Fibroblast of lung (primary cell): Measurements from ENCODE around the gene RNFT2. TPM values are rescaled to one million over a fixed set of nuclear protein-coding genes. Genes with fewer than 3 reads are reported as not detected.

ENCODE experiments used
- DNase-seq, 2 donors: peaks; one replicate each; pipeline versions ENCODE4 v3.0.0 to v3.0.0-alpha.2; 2010; ENCODE audit warnings: low read depth in 2 of 2
- H2AFZ ChIP-seq: 2 replicates; pipeline ENCODE4 v1.5.1; 2012; ENCODE audit warnings: low read length, control low read depth, inconsistent platforms
- H3K27ac ChIP-seq: 2 replicates; pipeline ENCODE4 v1.5.1; 2011; ENCODE audit warnings: low read length, control low read depth; ENCODE audit not compliant: insufficient read depth
- H3K27me3 ChIP-seq: 2 replicates; pipeline ENCODE4 v1.5.1; 2011; ENCODE audit warnings: mild to moderate bottlenecking, low read length; ENCODE audit not compliant: control insufficient read depth, insufficient read depth
- H3K36me3 ChIP-seq: 2 replicates; pipeline ENCODE4 v1.5.1; 2011; ENCODE audit warnings: low read length; ENCODE audit not compliant: control insufficient read depth, insufficient read depth
- H3K4me1 ChIP-seq: 2 replicates; pipeline ENCODE4 v1.5.1; 2011; ENCODE audit warnings: low read length; ENCODE audit not compliant: control insufficient read depth, insufficient read depth; ENCODE audit errors: extremely low read depth
- H3K4me2 ChIP-seq: 2 replicates; pipeline ENCODE4 v1.5.1; 2011; ENCODE audit warnings: low read length, control low read depth; ENCODE audit not compliant: insufficient read depth; ENCODE audit errors: extremely low read depth
- H3K4me3 ChIP-seq, 4 experiments: fragments of 200-600 bp in 1 of 4; sonication (generic) in 1 of 4; replicated peaks in 1 of 4; 2 replicates each; pipeline ENCODE4 v1.5.1; 2011 to 2016; ENCODE audit warnings: low read length in 4 of 4, low read depth in 3 of 4, mild to moderate bottlenecking in 3 of 4, control low read depth in 2 of 4, inconsistent platforms in 1 of 4, mixed read lengths in 1 of 4; ENCODE audit not compliant: insufficient read depth in 1 of 4; ENCODE audit errors: control extremely low read depth in 1 of 4
- H3K79me2 ChIP-seq: 2 replicates; pipeline ENCODE4 v1.5.1; 2012; ENCODE audit warnings: mild to moderate bottlenecking, low read length, inconsistent platforms; ENCODE audit not compliant: control insufficient read depth, insufficient read depth
- H3K9ac ChIP-seq: 2 replicates; pipeline ENCODE4 v1.5.1; 2011; ENCODE audit warnings: mild to moderate bottlenecking, low read length, control low read depth; ENCODE audit not compliant: insufficient read depth
- H3K9me3 ChIP-seq: 2 replicates; pipeline ENCODE4 v1.5.1; 2012; ENCODE audit warnings: low read depth, low read length; ENCODE audit not compliant: control insufficient read depth, insufficient read depth
- H4K20me1 ChIP-seq: 2 replicates; pipeline ENCODE4 v1.5.1; 2011; ENCODE audit warnings: low read length; ENCODE audit not compliant: control insufficient read depth, insufficient read depth; ENCODE audit errors: extremely low read depth
- EZH2 ChIP-seq: IDR thresholded peaks from 2 replicates; pipeline ENCODE4 v1.5.1; 2012; ENCODE audit warnings: low read length, control low read depth, mild to moderate bottlenecking; ENCODE audit errors: missing control alignments
- polyA plus RNA-seq, 2 donors: library from polyadenylated mRNA; depleted of rRNA in 1 of 2; stranded (reverse) in 1 of 2; unstranded in 1 of 2; fragments of >200 nt; gene quantifications; 2 replicates each; pipeline ENCODE4 v1.2.1, GENCODE V29; 2011 to 2012; ENCODE audit warnings: missing spikeins in 1 of 2
- total RNA-seq: library from RNA; depleted of rRNA; stranded (reverse); fragments of >200 nt; gene quantifications from 2 replicates; pipeline ENCODE4 v1.2.1, GENCODE V29; 2014
- TF ChIP-seq, protein P1 (sequence below), 2 donors: IDR thresholded peaks in 1 of 2; conservative IDR thresholded peaks in 1 of 2; 1 replicate in 1 of 2; 2 replicates in 1 of 2; pipeline ENCODE4 v1.5.1; 2011 to 2012; ENCODE audit warnings: low read length in 2 of 2, control low read depth in 1 of 2, inconsistent platforms in 1 of 2, low read depth in 1 of 2, mild to moderate bottlenecking in 1 of 2

Gene RNFT2
- total and polyA plus RNA-seq, 2 donors (not counting 1 experiment from before 2014, with no cell fraction given) = 0.95 to 3.1 TPM

DNA sequence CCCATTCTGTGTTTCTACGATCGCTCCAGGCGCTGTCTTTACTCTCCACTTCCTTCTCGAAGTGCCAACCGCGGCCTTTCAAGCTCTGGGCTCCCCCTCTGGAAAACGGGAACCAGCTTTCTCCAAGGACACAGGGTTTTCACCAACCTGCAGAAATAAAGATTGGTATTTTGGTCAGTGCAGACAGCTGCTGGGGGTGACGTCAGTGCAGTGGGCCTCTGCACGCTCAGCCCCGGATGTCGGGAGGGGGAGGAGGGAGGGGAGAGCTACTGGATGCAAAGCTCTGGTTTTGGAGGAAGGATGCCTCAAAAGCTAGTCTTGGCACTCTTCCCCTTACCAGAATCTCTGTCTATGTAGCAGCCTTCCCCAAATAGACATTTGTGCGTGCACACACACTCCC lies 123.2 kb downstream of the RNFT2 start:
- H4K20me1 ChIP-seq = no peaks in the 10 kb centered on the region
- no peak overlapping the region for H3K9ac ChIP-seq
- H3K27ac ChIP-seq = peak overlapping the region; percentile 19
- no peaks in the 10 kb centered on the region for H3K79me2 ChIP-seq
- H3K27me3 ChIP-seq = peaks cover 7% of the 10 kb centered on the region
- no peak overlapping the region for H3K4me3 ChIP-seq
- TF ChIP-seq EZH2 = no peak
- TF ChIP-seq, protein P1, sequence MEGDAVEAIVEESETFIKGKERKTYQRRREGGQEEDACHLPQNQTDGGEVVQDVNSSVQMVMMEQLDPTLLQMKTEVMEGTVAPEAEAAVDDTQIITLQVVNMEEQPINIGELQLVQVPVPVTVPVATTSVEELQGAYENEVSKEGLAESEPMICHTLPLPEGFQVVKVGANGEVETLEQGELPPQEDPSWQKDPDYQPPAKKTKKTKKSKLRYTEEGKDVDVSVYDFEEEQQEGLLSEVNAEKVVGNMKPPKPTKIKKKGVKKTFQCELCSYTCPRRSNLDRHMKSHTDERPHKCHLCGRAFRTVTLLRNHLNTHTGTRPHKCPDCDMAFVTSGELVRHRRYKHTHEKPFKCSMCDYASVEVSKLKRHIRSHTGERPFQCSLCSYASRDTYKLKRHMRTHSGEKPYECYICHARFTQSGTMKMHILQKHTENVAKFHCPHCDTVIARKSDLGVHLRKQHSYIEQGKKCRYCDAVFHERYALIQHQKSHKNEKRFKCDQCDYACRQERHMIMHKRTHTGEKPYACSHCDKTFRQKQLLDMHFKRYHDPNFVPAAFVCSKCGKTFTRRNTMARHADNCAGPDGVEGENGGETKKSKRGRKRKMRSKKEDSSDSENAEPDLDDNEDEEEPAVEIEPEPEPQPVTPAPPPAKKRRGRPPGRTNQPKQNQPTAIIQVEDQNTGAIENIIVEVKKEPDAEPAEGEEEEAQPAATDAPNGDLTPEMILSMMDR (conservative IDR thresholded peaks at IDR 0.05 in 1 of 2, IDR thresholded peaks at IDR 0.05 in 1 of 2; ENCODE audit: low read depth in 1 of 2, low read length in 2 of 2) = no peak
- DNase-seq = peak; percentile 57 to 77
- H3K9me3 ChIP-seq = no peaks in the 10 kb centered on the region
- H3K36me3 ChIP-seq = no peaks in the 10 kb centered on the region
- H2AFZ ChIP-seq = no peak overlapping the region
- peak overlapping the region; percentile 55 for H3K4me2 ChIP-seq
- peaks cover 19% of the 10 kb centered on the region for H3K4me1 ChIP-seq

DNA sequence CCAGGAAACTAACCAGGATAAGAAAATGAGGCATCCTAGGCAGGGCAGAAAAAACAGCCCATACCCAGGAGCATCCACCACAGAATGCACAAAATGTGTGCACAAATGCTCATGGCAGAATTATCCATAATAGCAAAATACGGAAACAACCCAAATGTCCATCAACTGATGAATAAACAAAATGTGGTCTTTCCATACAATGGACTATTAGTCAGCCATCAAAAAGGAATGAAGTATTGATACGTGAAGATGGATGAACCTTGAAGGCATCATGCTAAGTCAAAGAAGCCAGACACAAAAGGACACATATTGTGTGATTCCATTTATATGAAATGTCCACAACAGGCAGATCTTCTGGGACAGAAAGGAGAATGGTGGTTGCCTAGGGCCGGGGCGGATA lies 124.1 kb downstream of the RNFT2 start:
- H3K9ac ChIP-seq = no peak overlapping the region
- DNase-seq = no peak
- H3K4me3 ChIP-seq = no peak overlapping the region

DNA sequence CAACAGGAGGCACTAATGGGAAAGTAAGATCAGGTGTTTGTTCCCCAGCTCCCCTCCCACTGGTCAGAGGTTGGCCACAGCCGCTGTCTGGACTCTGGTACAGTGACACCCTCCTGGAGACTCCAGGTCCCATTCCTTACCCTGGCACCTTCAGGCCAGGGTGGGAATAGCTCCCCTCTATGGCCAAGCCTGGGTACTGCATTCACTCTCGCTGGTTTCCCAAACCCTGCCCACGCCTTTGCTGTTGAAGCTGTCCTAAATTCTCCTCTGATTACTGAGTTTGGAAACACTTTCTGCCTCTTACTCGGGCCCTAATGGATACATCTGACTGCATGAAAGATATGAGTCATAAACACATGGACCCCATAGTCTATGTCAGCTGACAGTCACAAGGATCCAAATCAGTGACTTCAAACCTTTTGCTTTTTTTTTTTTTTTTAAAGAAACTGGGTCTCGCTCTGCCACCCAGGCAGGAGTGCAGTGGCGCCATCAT lies 125.2 kb downstream of the RNFT2 start:
- Histone ChIP-seq H3K4me2 (no peak overlapping the region), H3K36me3 (no peaks in the 10 kb centered on the region), H3K4me1 (peaks cover 19% of the 10 kb centered on the region), H3K79me2 (no peaks in the 10 kb centered on the region), H2AFZ (no peak overlapping the region), H3K9ac (no peak overlapping the region), H3K4me3 (no peak overlapping the region), H3K27me3 (peaks cover 7% of the 10 kb centered on the region), H3K9me3 (no peaks in the 10 kb centered on the region), H3K27ac (peak overlapping the region; percentile 51), H4K20me1 (no peaks in the 10 kb centered on the region)
- TF ChIP-seq, protein P1 (conservative IDR thresholded peaks at IDR 0.05 in 1 of 2, IDR thresholded peaks at IDR 0.05 in 1 of 2; ENCODE audit: low read depth in 1 of 2, low read length in 2 of 2) = peak; percentile 56 to 63
- no peak for TF ChIP-seq EZH2
- DNase-seq = peak; percentile 34 to 51

More for the DNA sequence above, 124.1 kb downstream of the RNFT2 start:
- Histone ChIP-seq H3K27ac (no peak overlapping the region), H3K4me1 (peaks cover 19% of the 10 kb centered on the region), H2AFZ (no peak overlapping the region), H3K79me2 (no peaks in the 10 kb centered on the region), H3K4me2 (no peak overlapping the region), H3K36me3 (no peaks in the 10 kb centered on the region), H4K20me1 (no peaks in the 10 kb centered on the region), H3K27me3 (peaks cover 7% of the 10 kb centered on the region), H3K9me3 (no peaks in the 10 kb centered on the region)
- TF ChIP-seq EZH2 = no peak
- TF ChIP-seq, protein P1 (conservative IDR thresholded peaks at IDR 0.05 in 1 of 2, IDR thresholded peaks at IDR 0.05 in 1 of 2; ENCODE audit: low read depth in 1 of 2, low read length in 2 of 2) = no peak
